Neural progenitor cell (in vitro differentiated cells): ENCODE results near the gene NEU4. TPM values are rescaled to one million over a fixed set of nuclear protein-coding genes. Genes with fewer than 3 reads are reported as not detected.

Experiments used
- DNase-seq: peaks from one replicate; pipeline ENCODE4 v3.0.0-alpha.2; 2016; ENCODE audit warnings: low spot score
- H2AFZ ChIP-seq: fragments of 200-600 bp; sonication (generic); replicated peaks from 2 replicates; pipeline ENCODE4 v1.6.1; 2016; ENCODE audit warnings: antibody characterized with exemption
- H3F3A ChIP-seq: fragments of 200-600 bp; sonication (generic); 2 replicates; pipeline ENCODE4 v1.6.1; 2016; ENCODE audit warnings: antibody characterized with exemption, low read depth
- H3K27ac ChIP-seq: fragments of 200-600 bp; sonication (generic); 2 replicates; pipeline ENCODE4 v1.5.1; 2016; ENCODE audit warnings: mild to moderate bottlenecking
- H3K27me3 ChIP-seq: fragments of 200-600 bp; sonication (generic); 2 replicates; pipeline ENCODE4 v1.6.1; 2016; ENCODE audit warnings: mild to moderate bottlenecking, moderate library complexity
- H3K36me3 ChIP-seq: fragments of 200-600 bp; sonication (generic); 2 replicates; pipeline ENCODE4 v1.5.1; 2016
- H3K4me1 ChIP-seq: fragments of 200-600 bp; sonication (generic); 2 replicates; pipeline ENCODE4 v1.6.1; 2016; ENCODE audit warnings: mixed run types
- H3K4me2 ChIP-seq: fragments of 200-600 bp; sonication (generic); 2 replicates; pipeline ENCODE4 v1.6.1; 2016
- H3K4me3 ChIP-seq: fragments of 200-600 bp; sonication (generic); 2 replicates; pipeline ENCODE4 v1.5.1; 2016
- H3K79me2 ChIP-seq: fragments of 200-600 bp; sonication (generic); 2 replicates; pipeline ENCODE4 v1.6.1; 2016; ENCODE audit warnings: low read depth
- H3K9ac ChIP-seq: fragments of 200-600 bp; sonication (generic); 2 replicates; pipeline ENCODE4 v1.6.1; 2016
- H3K9me3 ChIP-seq: fragments of 200-600 bp; sonication (generic); 2 replicates; pipeline ENCODE4 v1.5.1; 2016; ENCODE audit warnings: low read depth
- H4K20me1 ChIP-seq: fragments of 200-600 bp; sonication (generic); 2 replicates; pipeline ENCODE4 v1.6.1; 2016; ENCODE audit warnings: low read depth
- H3K27ac Mint-ChIP-seq: 3 replicates; pipeline ENCODE4 v1.8.0; 2021; ENCODE audit warnings: mixed read lengths
- H3K27me3 Mint-ChIP-seq: 2 replicates; pipeline ENCODE4 v1.8.0; 2022; ENCODE audit warnings: low read depth, mild to moderate bottlenecking, inconsistent platforms, moderate library complexity, mixed read lengths; ENCODE audit not compliant: insufficient read depth
- H3K36me3 Mint-ChIP-seq: 3 replicates; pipeline ENCODE4 v1.8.0; 2021; ENCODE audit warnings: mixed read lengths
- H3K4me1 Mint-ChIP-seq: 3 replicates; pipeline ENCODE4 v1.8.0; 2021; ENCODE audit warnings: mixed read lengths
- H3K4me3 Mint-ChIP-seq: 3 replicates; pipeline ENCODE4 v1.8.0; 2021; ENCODE audit warnings: mild to moderate bottlenecking, moderate library complexity, mixed read lengths
- H3K9me3 Mint-ChIP-seq: 3 replicates; pipeline ENCODE4 v1.8.0; 2020; ENCODE audit warnings: mixed read lengths
- EZH2 ChIP-seq: fragments of 200-600 bp; sonication (generic); IDR thresholded peaks from 2 replicates; pipeline ENCODE4 v1.6.1; 2017; ENCODE audit warnings: antibody characterized with exemption, mild to moderate bottlenecking, moderate library complexity
- EZH2phosphoT487 ChIP-seq: fragments of 200-600 bp; sonication (generic); IDR thresholded peaks from 2 replicates; pipeline ENCODE4 v1.6.1; 2017; ENCODE audit warnings: antibody characterized with exemption
- total RNA-seq: library from RNA; depleted of rRNA; stranded (reverse); fragments of >200 nt; gene quantifications from 2 replicates; pipeline ENCODE4 v1.2.3, GENCODE V29; 2015; ENCODE audit warnings: low replicate concordance
- TF ChIP-seq, protein P1 (sequence below): fragments of 200-600 bp; sonication (generic); IDR thresholded peaks from 2 replicates; pipeline ENCODE4 v1.5.1; 2017; ENCODE audit warnings: antibody characterized with exemption, mild to moderate bottlenecking

NEU4 gene
- total RNA-seq, 1 donor from 2014 or later: not detected

GRCh38 chr2:241846406-241846805 is 37.4 kb downstream of the NEU4 start:
- H3K4me1 ChIP-seq: no peaks in the 10 kb centered on the region
- H3K27me3 Mint-ChIP-seq: peaks cover 23% of the 10 kb centered on the region
- no peak overlapping the region for H3K4me3 ChIP-seq
- H3K27me3 ChIP-seq: peaks cover 37% of the 10 kb centered on the region
- no peaks in the 10 kb centered on the region for H4K20me1 ChIP-seq
- H3K4me1 Mint-ChIP-seq: peaks cover 19% of the 10 kb centered on the region
- no peak overlapping the region for H3K4me3 Mint-ChIP-seq
- no peaks in the 10 kb centered on the region for H3K79me2 ChIP-seq
- H3K9ac ChIP-seq: no peak overlapping the region
- H3K27ac ChIP-seq: no peak overlapping the region
- no peak overlapping the region for H3K4me2 ChIP-seq
- no peaks in the 10 kb centered on the region for H3K9me3 ChIP-seq
- no peaks in the 10 kb centered on the region for H3K9me3 Mint-ChIP-seq
- H3K27ac Mint-ChIP-seq: peak overlapping the region; percentile 54
- no peaks in the 10 kb centered on the region for H3K36me3 ChIP-seq
- DNase-seq: no peak
- H3F3A ChIP-seq: peaks cover 7% of the 10 kb centered on the region
- no peak overlapping the region for H2AFZ ChIP-seq
- TF ChIP-seq EZH2phosphoT487: no peak
- TF ChIP-seq, protein P1, sequence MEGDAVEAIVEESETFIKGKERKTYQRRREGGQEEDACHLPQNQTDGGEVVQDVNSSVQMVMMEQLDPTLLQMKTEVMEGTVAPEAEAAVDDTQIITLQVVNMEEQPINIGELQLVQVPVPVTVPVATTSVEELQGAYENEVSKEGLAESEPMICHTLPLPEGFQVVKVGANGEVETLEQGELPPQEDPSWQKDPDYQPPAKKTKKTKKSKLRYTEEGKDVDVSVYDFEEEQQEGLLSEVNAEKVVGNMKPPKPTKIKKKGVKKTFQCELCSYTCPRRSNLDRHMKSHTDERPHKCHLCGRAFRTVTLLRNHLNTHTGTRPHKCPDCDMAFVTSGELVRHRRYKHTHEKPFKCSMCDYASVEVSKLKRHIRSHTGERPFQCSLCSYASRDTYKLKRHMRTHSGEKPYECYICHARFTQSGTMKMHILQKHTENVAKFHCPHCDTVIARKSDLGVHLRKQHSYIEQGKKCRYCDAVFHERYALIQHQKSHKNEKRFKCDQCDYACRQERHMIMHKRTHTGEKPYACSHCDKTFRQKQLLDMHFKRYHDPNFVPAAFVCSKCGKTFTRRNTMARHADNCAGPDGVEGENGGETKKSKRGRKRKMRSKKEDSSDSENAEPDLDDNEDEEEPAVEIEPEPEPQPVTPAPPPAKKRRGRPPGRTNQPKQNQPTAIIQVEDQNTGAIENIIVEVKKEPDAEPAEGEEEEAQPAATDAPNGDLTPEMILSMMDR: no peak
- no peak for TF ChIP-seq EZH2
- no peaks in the 10 kb centered on the region for H3K36me3 Mint-ChIP-seq

GRCh38 chr2:241848761-241849615 is 40.0 kb downstream of the NEU4 start:
- Mint-ChIP-seq H3K9me3 (no peaks in the 10 kb centered on the region), H3K4me3 (no peak overlapping the region), H3K36me3 (no peaks in the 10 kb centered on the region), H3K27ac (no peak overlapping the region), H3K4me1 (peaks cover 15% of the 10 kb centered on the region), H3K27me3 (peaks cover 10% of the 10 kb centered on the region)
- Histone ChIP-seq H3K27me3 (peaks cover 24% of the 10 kb centered on the region), H3K9me3 (no peaks in the 10 kb centered on the region), H3K4me3 (no peak overlapping the region), H4K20me1 (no peaks in the 10 kb centered on the region), H3F3A (no peaks in the 10 kb centered on the region), H3K27ac (no peak overlapping the region), H3K4me2 (no peak overlapping the region), H3K79me2 (no peaks in the 10 kb centered on the region), H3K4me1 (peaks cover 5% of the 10 kb centered on the region), H3K9ac (no peak overlapping the region), H2AFZ (no peak overlapping the region), H3K36me3 (no peaks in the 10 kb centered on the region)
- DNase-seq: no peak
- TF ChIP-seq, protein P1: no peak
- TF ChIP-seq EZH2phosphoT487 (no peak), EZH2 (no peak)

DNA sequence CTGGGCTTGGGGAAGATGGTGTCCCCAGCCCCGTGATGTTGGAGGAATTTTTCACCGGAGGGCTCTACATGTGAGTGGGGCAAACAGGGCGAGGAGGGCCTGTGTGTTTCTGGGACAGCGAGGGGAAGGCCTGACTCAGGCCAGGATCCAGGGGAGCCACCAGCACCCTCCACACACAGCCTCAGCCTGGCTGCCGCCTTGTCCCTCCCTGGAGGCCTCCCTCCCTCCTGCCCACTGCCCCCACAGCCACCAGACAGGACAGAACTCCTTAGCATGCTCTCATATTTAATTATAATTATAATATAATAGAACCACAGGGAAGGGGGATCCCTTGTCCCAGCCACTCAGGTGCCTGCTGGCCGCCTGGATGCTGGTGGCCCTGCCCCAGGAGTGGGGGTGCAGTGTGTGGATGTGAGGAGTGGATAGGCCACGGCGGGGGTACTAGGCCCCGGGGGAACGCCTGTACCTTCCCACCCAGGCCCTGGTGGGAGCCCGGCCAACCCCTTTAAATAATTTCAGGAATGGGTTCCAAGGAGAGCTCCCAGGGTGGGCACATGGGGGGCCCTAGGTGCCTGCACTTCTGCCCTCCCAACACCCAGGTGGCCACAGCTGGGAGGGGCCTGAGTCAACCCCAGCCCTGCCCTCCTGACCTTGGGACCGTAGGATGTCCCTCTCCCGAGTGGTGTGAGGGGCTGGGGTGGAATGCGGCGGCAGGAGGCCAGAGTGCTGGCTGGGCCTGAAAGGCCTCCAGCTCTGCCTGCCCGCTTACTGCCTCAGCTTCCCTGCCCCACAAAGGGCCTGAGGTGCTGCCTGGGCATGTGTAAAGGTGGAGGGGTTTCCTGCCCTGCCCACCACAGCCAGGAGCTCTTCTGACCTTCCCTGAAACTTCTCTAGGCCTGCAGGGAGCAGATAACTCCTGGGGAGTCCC is 40.9 kb downstream of the NEU4 start:
- peaks cover 9% of the 10 kb centered on the region for H3K27me3 Mint-ChIP-seq
- H3K9me3 ChIP-seq: no peaks in the 10 kb centered on the region
- H3K4me3 Mint-ChIP-seq: no peak overlapping the region
- no peak overlapping the region for H3K27ac Mint-ChIP-seq
- no peaks in the 10 kb centered on the region for H3K36me3 ChIP-seq
- H3K4me2 ChIP-seq: no peak overlapping the region
- no peak overlapping the region for H3K27ac ChIP-seq
- H3K36me3 Mint-ChIP-seq: no peaks in the 10 kb centered on the region
- no peaks in the 10 kb centered on the region for H3F3A ChIP-seq
- peaks cover 10% of the 10 kb centered on the region for H3K4me1 Mint-ChIP-seq
- H3K9me3 Mint-ChIP-seq: no peaks in the 10 kb centered on the region
- H2AFZ ChIP-seq: no peak overlapping the region
- peaks cover 16% of the 10 kb centered on the region for H3K27me3 ChIP-seq
- TF ChIP-seq, protein P1: no peak
- TF ChIP-seq EZH2 (no peak), EZH2phosphoT487 (no peak)
- no peaks in the 10 kb centered on the region for H3K79me2 ChIP-seq
- H3K4me3 ChIP-seq: no peak overlapping the region
- peaks cover 5% of the 10 kb centered on the region for H3K4me1 ChIP-seq
- H3K9ac ChIP-seq: no peak overlapping the region
- DNase-seq: no peak
- H4K20me1 ChIP-seq: no peaks in the 10 kb centered on the region
